Neuron (in vitro differentiated cells): ENCODE results near the gene TAS2R16.

ENCODE experiments used
- H2AFZ ChIP-seq: one replicate; pipeline ENCODE4 v1.6.1; 2013; ENCODE audit warnings: low read depth, mild to moderate bottlenecking, inconsistent platforms, low read length, moderate library complexity
- H3K27me3 ChIP-seq: one replicate; pipeline ENCODE4 v1.6.1; 2013; ENCODE audit warnings: low read length; ENCODE audit not compliant: insufficient read depth
- H3K36me3 ChIP-seq: one replicate; pipeline ENCODE4 v1.6.1; 2013; ENCODE audit warnings: low read length; ENCODE audit not compliant: insufficient read depth
- H3K4me1 ChIP-seq: one replicate; pipeline ENCODE4 v1.6.1; 2013; ENCODE audit warnings: low read length; ENCODE audit not compliant: insufficient read depth
- H3K4me3 ChIP-seq: 2 replicates; pipeline ENCODE4 v1.5.1; 2013; ENCODE audit warnings: mild to moderate bottlenecking, low read length, moderate library complexity
- H3K9me3 ChIP-seq: one replicate; pipeline ENCODE4 v1.6.1; 2013; ENCODE audit warnings: low read length

TAS2R16 gene, protein sequence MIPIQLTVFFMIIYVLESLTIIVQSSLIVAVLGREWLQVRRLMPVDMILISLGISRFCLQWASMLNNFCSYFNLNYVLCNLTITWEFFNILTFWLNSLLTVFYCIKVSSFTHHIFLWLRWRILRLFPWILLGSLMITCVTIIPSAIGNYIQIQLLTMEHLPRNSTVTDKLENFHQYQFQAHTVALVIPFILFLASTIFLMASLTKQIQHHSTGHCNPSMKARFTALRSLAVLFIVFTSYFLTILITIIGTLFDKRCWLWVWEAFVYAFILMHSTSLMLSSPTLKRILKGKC

DNA sequence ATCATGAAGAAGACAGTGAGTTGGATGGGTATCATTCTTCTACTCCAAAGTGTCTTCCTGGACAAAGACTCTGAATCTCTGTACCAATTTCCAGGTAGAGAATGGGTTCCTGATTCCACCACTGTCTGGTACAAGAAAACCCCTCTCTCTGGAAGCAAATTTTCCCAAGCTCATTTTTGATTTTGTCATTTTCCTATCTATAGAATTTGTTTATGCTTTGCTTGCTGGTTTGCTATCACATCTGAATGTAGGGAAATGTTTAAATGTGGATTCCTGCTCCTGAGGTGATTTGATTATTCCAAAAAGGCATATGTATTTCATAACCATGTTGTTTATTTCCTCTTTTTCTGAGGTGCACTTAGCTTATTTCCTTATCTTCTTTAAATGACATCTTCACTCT, at the start of gene TAS2R16:
TSS of gene TAS2R16 (minus strand) at position 101 of the 400 bp plus-strand sequence. CDS start at position 35, 66 bp downstream.
- H3K4me3 ChIP-seq: no peak within 1 kb of the TSS
- H3K4me1 ChIP-seq: no peaks in the 10 kb centered on the region
- H3K9me3 ChIP-seq: no peaks in the 10 kb centered on the region
- H2AFZ ChIP-seq: no peak within 1 kb of the TSS
- no peaks in the 10 kb centered on the region for H3K36me3 ChIP-seq
- H3K27me3 ChIP-seq: no peaks in the 10 kb centered on the region

- no peak overlapping the region for H2AFZ ChIP-seq
- H3K27me3 ChIP-seq: no peaks in the 10 kb centered on the region
- no peaks in the 10 kb centered on the region for H3K9me3 ChIP-seq
Measured at GRCh38 chr7:123043642-123044041, 48.1 kb upstream of the TAS2R16 start.

DNA sequence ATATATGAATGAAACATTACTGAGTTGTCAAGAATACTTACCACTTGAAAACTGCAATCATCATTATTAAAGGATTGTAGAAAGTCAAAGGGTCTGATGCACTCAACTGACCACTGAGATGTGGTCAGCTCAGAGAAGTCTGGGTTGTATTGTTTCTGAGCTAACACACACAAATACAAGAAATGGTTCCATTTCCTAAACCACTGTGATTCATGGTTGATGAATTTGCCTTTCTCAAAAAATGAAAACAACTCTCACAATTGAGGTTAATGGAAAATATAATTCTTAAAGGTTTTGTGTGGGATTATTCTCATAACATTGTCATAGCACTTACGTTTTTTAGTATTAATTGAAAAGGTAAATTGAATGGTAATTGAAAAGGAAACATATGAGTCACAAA, 45.6 kb upstream of the TAS2R16 start:
- no peaks in the 10 kb centered on the region for H3K27me3 ChIP-seq
- no peaks in the 10 kb centered on the region for H3K36me3 ChIP-seq
- H2AFZ ChIP-seq: no peak overlapping the region
- H3K4me1 ChIP-seq: no peaks in the 10 kb centered on the region
- H3K4me3 ChIP-seq: no peak overlapping the region
- H3K9me3 ChIP-seq: no peaks in the 10 kb centered on the region

More at GRCh38 chr7:123043642-123044041, 48.1 kb upstream of the TAS2R16 start:
- H3K4me1 ChIP-seq: no peaks in the 10 kb centered on the region
- no peak overlapping the region for H3K4me3 ChIP-seq
- no peaks in the 10 kb centered on the region for H3K36me3 ChIP-seq

DNA sequence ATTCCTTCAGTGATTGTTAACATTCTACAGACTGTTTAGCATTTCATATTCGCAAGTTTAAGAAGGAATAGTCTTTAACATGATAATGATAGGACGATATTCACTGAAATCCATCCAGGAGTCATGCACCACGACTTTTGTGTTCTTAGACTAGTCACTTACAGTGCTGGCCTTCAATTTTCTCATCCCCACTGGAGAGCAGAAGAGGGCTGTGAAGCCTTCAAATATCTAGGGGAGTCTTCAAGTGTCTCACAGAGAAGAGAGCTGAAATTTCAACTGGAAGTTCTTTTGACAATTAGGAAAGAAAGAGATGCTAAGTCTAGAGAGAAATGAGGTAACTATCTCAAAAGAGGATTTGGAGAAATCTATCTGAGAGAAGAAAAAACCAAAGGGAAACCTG, 43.8 kb upstream of the TAS2R16 start:
- no peaks in the 10 kb centered on the region for H3K36me3 ChIP-seq
- H3K27me3 ChIP-seq: no peaks in the 10 kb centered on the region
- H3K4me1 ChIP-seq: no peaks in the 10 kb centered on the region
- no peak overlapping the region for H2AFZ ChIP-seq
- H3K9me3 ChIP-seq: peaks cover under 1% of the 10 kb centered on the region
- no peak overlapping the region for H3K4me3 ChIP-seq

GRCh38 chr7:123034106-123034505, 38.6 kb upstream of the TAS2R16 start:
- Histone ChIP-seq H3K4me3 (no peak overlapping the region), H3K4me1 (no peaks in the 10 kb centered on the region), H3K9me3 (peaks cover 3% of the 10 kb centered on the region), H3K27me3 (no peaks in the 10 kb centered on the region), H3K36me3 (no peaks in the 10 kb centered on the region), H2AFZ (no peak overlapping the region)

DNA sequence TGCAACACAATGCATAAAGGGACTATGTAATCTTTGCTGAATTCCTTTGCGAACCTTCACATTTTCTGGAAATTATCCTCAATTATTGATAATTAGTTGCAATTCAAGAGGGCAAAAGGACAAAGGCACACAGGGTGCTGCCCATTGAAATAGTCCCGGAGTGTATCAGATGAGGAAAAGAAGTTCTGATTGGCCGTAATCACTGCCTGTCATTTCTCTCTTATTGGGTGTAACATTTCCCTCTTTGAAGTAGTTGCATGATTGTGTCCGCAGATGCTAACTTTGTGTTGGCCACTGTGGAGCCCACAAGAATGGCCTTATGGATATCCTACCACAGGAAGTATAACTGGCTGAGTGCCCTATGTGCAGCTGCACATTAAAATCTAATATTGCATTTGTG, 35.1 kb upstream of the TAS2R16 start:
- H3K27me3 ChIP-seq: no peaks in the 10 kb centered on the region
- no peak overlapping the region for H3K4me3 ChIP-seq
- no peak overlapping the region for H2AFZ ChIP-seq
- peaks cover 12% of the 10 kb centered on the region for H3K4me1 ChIP-seq
- H3K36me3 ChIP-seq: no peaks in the 10 kb centered on the region
- H3K9me3 ChIP-seq: peaks cover 3% of the 10 kb centered on the region

GRCh38 chr7:123028339-123028738, 32.8 kb upstream of the TAS2R16 start:
- Histone ChIP-seq H2AFZ (no peak overlapping the region), H3K4me1 (peaks cover 12% of the 10 kb centered on the region), H3K9me3 (no peaks in the 10 kb centered on the region), H3K36me3 (no peaks in the 10 kb centered on the region), H3K4me3 (no peak overlapping the region), H3K27me3 (no peaks in the 10 kb centered on the region)

GRCh38 chr7:123026251-123026650, 30.8 kb upstream of the TAS2R16 start:
- Histone ChIP-seq H3K36me3 (no peaks in the 10 kb centered on the region), H3K27me3 (no peaks in the 10 kb centered on the region), H3K4me3 (no peak overlapping the region), H3K9me3 (no peaks in the 10 kb centered on the region), H2AFZ (no peak overlapping the region), H3K4me1 (peaks cover 15% of the 10 kb centered on the region)

- Histone ChIP-seq H3K4me3 (no peak overlapping the region), H3K36me3 (no peaks in the 10 kb centered on the region), H2AFZ (no peak overlapping the region), H3K4me1 (peaks cover 15% of the 10 kb centered on the region), H3K27me3 (no peaks in the 10 kb centered on the region), H3K9me3 (no peaks in the 10 kb centered on the region)
Measured at GRCh38 chr7:123024989-123025758, 29.7 kb upstream of the TAS2R16 start.

DNA sequence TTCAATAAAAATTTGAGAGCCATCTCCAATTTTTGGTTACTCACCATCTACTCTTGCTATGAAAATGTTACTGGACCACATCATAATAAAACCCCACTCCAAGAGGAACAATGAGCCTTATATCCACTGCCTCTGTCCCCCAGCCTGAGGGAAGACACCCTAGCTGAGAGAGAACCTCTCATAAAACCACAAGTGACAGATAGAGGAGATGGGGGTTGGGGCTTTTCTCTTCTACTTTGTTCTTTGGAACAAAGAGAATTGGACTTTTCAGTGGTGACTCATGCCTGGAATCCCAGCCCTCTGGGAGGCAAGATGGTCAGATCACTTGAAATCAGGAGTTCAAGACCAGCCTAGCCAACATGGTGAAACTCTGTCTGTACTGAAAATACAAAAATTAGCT, 27.6 kb upstream of the TAS2R16 start:
- no peaks in the 10 kb centered on the region for H3K27me3 ChIP-seq
- no peak overlapping the region for H3K4me3 ChIP-seq
- no peak overlapping the region for H2AFZ ChIP-seq
- H3K9me3 ChIP-seq: no peaks in the 10 kb centered on the region
- peaks cover 9% of the 10 kb centered on the region for H3K4me1 ChIP-seq
- no peaks in the 10 kb centered on the region for H3K36me3 ChIP-seq

- H3K4me1 ChIP-seq: peaks cover 3% of the 10 kb centered on the region
- H3K27me3 ChIP-seq: no peaks in the 10 kb centered on the region
- H3K36me3 ChIP-seq: no peaks in the 10 kb centered on the region
- no peak overlapping the region for H2AFZ ChIP-seq
- no peaks in the 10 kb centered on the region for H3K9me3 ChIP-seq
- H3K4me3 ChIP-seq: no peak overlapping the region
Measured at GRCh38 chr7:123022576-123022975, 27.1 kb upstream of the TAS2R16 start.

GRCh38 chr7:123012435-123012834, 16.9 kb upstream of the TAS2R16 start:
- Histone ChIP-seq H2AFZ (no peak overlapping the region), H3K4me3 (no peak overlapping the region), H3K9me3 (no peaks in the 10 kb centered on the region), H3K4me1 (no peaks in the 10 kb centered on the region), H3K36me3 (no peaks in the 10 kb centered on the region), H3K27me3 (no peaks in the 10 kb centered on the region)

GRCh38 chr7:123011766-123012369, 16.4 kb upstream of the TAS2R16 start:
- no peaks in the 10 kb centered on the region for H3K27me3 ChIP-seq
- H3K36me3 ChIP-seq: no peaks in the 10 kb centered on the region
- H3K4me3 ChIP-seq: no peak overlapping the region
- H2AFZ ChIP-seq: no peak overlapping the region
- no peaks in the 10 kb centered on the region for H3K9me3 ChIP-seq
- H3K4me1 ChIP-seq: no peaks in the 10 kb centered on the region
